GM03348 (cell line): ENCODE measurements around the gene GPX8.

Experiments used
- DNase-seq: peaks from one replicate; pipeline ENCODE4 v3.0.0; 2012; ENCODE audit warnings: low spot score

GPX8 gene

DNA sequence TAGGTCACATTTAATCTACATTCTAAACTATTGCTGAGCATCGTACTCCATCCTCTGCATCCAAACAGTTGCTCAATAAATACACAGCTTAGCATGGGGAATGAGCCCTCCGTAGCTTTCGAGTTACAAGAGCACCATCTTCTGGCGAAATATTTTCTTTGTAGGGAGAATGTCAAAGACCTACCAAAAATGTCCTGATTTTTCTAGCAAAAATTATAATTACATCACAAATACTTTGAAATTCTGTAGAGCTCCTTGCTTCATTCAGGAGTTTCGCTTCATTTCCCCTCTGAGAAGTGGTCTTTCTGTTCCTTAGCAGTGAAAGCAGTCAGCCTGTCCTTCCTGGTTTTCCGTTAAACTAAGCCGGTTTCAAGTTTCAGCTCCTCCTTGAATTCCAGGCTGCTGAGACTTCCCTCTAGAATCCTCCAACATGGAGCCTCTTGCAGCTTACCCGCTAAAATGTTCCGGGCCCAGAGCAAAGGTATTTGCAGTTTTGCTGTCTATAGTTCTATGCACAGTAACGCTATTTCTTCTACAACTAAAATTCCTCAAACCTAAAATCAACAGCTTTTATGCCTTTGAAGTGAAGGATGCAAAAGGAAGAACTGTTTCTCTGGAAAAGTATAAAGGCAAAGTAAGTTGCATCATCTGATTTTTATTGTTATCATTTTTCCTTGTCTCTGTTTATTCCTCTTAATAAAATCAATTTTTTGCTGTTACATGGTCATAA lies at the start of gene GPX8:
Gene GPX8 (plus strand): TSS at position 409 of the 730 bp plus-strand sequence. CDS start 22 bp downstream, at position 431.
- peak; percentile 57 for DNase-seq

DNA sequence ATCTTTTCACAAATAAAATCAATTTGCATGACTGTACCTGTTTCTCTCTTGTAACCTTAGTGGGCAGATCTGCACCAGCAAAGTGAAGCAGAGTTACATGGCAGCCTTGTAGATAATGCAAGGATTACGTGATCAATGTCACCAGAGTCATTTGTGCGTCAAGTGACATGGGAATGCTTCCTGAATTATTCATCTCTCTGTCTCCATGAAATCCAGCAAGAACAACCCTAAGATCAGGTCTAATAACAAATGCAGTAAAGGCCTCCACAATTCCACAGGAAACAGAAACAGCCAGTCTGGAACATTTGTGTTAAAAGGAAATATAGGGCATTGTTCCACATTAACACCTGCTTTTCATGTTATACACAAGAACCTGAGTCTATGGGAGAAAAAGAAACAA lies 49.8 kb upstream of the GPX8 start:
- no peak for DNase-seq

DNA sequence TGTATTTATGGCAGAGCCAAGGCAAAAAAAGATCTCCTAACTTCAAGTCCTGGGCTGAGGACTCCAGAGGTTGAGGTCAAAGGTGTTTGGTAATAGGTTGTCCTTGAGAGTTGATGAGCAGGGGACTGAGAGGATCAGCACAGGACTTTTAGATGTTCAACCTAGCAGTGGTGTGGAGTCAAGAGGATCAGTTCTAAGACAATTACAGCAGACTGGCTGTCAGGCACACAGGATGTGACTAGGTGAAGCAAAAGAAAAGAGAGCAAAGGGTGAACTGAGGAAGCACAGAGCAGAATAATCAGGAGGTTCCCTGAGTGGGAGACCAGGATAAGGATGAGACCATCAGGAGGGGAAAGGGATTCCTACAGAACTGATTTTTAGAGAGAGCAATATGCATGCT lies 46.6 kb upstream of the GPX8 start:
- no peak for DNase-seq

DNA sequence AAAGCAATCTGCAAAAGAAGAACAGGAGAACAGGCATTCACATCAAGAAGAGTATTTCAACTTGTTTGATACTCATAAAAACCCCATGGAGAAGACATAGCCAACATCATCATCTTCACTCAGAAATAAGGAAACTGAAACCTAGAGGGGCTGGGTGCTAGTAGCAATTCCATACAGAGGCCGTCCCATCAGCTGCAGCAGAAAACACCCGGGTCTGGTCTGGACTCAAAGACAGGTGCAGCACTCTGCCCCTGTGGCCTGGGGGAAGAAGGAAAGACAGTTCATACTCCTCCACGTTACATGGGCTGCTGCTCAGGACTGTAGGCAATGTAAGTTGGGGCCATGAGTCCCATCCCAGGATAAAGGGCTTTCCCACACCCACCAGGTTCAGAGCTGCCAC lies 45.9 kb upstream of the GPX8 start:
- DNase-seq = no peak

DNA sequence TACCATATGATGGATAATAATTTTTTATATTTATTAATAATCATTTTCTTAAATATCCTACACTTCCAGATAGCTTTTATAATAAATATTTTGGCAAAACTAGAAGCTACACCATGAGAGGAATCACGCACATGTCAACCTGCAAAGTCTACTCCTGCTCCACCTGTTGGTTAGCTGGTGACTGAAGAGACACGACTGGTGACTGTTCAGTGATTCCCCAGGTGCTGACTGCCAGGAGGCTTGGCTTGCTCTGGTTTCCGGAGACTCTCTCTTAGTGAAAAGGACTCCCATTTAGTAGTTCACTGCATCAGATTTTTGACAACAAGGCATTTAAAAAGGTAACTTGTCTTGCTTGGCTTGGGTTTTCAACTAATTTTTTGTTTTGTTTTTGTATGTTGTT lies 36.6 kb upstream of the GPX8 start:
- DNase-seq = no peak

GRCh38 chr5:55134053-55134722 lies 25.8 kb upstream of the GPX8 start:
- DNase-seq = no peak

DNA sequence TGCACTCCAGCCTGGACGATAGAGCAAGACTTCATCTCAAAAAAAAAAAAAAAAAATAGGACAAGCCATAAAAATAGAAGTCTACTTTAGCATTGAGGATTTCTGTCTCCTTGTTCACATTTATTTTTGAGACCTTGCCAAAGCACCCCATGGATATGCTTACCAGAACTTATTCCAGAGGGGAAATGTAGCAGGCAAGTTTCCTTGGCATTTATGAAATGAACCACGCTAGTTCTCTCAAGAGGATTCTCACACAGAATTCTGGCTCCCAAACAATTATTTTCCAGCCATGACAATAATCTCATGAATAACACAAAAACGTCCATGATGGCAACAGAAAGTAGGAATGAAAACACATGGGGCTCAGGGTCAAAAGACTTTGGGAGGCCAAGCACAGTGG lies 23.4 kb upstream of the GPX8 start:
- DNase-seq = no peak

- no peak for DNase-seq
These were observed 18.9 kb upstream of the GPX8 start for GRCh38 chr5:55140908-55141665.

DNA sequence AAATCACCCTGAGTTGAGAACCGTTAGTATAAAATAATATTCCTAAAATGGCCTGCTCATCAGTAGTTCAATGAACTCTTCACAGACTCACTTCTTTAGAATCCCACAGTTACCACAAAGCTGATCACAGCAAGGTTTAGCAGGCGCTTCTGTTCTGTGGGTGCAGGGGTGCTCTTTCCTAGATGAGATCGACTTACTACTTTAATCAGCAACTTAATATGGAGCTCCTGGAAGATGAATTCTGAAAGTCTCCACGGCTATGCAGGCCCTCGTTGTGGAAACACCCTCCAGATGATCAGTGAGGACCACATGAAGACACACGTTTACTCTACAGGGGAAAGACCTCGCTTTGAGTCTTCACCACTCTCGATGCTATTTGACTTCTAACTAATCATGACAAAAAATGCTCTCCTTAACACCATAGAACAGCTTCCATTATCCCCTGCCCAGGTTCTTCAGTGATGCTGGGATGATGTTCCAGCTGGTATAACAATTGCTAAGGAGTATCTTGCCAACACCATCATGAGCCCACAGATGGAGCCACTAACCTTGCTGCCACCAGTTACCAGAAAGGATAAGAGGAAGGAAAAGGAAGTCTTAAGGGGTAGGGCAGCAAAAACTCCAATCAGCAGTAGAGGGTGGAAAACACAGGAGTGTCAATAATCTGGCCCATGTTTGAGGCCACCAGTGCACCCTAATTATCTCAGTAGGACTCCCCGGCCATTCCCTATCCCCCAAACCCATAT lies 17.9 kb upstream of the GPX8 start:
- no peak for DNase-seq

GRCh38 chr5:55143624-55144023 lies 16.3 kb upstream of the GPX8 start:
- no peak for DNase-seq

GRCh38 chr5:55146080-55146479 lies 13.9 kb upstream of the GPX8 start:
- no peak for DNase-seq

- DNase-seq = peak; percentile 82
These were observed 13.3 kb upstream of the GPX8 start for GRCh38 chr5:55146543-55147151.

DNA sequence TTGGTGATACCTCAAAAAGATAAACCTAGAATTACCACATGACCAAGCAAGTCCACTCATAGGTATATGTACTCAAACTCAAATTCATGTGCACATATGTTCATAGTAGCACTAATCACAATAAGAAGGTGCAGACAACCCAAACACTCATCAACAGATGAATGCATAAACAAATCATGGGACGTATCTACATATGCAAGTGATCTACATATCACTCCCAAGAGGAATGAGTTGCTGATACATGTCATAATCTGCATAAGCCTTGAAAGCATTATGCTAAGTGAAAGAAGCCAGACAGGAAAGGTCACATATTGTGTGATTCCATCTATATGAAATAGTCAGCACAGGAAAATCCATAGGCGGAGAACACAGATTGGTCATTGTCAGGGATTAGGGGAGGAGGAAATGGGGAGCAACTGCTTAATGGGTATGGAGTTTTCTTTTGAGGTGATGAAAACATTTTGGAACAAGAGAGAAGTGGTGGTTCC lies 10.6 kb upstream of the GPX8 start:
- DNase-seq = no peak

- DNase-seq = no peak
These were observed 7.8 kb upstream of the GPX8 start for GRCh38 chr5:55151923-55152842.

- peak; percentile 52 for DNase-seq
These were observed 5.1 kb upstream of the GPX8 start for GRCh38 chr5:55154873-55155272.

DNA sequence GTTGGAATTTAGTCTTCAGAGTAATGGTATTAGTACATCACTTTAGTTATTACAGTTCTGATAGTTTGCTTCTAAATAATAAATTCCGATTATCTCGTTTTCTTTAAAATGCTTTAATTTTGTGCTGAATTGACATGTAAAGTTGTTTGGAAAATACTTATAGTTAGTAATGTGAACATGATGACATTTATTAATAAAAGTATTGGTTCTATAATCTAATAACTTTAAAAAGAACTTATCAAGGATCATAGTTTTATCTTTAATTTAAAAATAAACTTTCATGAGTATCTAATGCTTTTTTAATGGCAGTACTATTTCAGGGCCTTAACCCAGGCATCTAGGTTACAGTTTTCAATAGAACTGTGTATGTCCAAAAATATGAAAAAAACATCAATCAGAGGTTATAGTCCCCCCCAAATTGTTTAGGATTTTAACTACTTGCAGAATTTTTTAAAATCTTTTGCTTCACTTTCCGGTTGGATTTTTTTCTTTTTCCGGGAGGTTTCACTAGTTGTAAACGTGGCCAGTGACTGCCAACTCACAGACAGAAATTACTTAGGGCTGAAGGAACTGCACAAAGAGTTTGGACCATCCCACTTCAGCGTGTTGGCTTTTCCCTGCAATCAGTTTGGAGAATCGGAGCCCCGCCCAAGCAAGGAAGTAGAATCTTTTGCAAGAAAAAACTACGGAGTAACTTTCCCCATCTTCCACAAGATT lies 680 bp downstream of the GPX8 start:
- DNase-seq = peak; percentile 85

DNA sequence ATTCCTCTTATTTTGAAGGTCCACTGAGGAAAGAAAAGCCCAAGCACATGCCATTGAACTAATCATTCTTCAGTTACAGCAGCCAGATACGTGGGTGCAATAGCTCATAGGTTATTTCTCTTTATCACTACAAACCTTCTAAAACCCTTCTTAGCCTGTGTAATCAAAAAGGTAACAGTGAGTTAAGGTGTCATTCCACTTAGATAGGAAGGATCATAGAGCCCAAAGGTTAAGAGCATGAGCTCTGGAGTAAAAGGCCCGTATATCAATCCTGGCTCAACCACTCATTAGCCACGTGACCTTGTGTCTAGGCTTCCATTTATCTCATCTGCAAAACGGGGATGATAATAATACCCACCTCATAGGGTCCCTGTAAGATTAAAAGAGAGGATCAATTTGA lies 2.7 kb downstream of the GPX8 start:
- DNase-seq = no peak

DNA sequence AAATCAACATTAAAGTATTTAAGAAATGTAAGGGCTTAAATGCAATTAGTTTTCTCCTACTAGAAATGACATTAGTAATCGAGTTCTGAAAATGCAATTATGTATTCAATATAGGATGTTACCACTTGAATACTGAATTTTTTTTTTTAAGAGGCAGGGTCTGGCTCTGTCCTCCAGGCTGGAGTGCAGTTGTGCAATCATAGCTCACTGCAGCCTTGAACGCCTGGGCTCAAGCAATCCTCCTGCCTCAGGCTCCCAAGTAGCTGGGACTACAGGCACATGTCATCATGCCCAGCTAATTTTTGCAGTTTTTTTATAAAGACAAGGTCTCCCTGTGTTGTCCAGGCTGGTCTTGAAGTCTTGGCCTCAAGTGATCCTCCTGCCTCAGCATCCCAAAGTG lies 11.5 kb downstream of the GPX8 start:
- DNase-seq = no peak

DNA sequence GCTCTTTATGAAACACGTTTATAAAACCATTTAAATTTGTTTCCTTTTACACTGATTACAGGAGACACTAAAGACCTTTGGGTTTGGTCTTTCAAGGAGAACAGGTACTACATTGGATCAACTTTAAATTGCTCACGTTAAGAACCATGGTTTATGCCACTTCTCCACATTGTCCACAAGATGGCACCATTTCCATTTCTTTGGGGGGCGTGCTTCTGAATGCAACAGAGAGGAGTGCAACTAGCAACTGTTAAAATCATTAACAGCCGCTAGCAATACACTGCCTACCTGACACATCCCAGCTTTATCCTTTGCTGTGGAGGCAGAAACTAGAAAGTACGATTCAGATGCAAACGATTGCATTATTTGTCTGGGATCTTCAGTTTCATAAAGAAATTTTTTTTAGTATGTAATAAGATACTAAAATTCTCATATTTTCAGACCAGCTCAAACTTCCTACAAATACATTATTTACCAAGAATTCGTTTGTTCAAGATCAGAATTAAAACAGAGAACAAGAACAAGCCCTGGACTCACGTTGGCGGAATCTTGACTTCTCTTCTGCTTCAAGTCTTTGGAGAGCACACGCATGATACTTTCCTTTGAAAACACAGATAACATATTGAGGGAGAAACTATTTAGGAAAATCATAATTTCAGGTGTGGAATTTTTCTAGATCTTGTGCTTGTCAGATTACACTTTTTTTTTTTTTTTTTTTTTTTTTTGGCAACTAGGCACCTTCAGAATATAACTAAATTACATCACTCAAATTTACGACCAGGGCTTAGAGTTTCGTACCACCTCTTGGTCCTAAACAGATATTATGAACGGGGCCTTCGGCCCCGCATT lies 12.3 kb downstream of the GPX8 start:
- peak; percentile 81 for DNase-seq
